GM12801 (cell line): ENCODE measurements around the gene CDH6.

Experiments used
- TF ChIP-seq, protein P1 (sequence below): IDR thresholded peaks from one replicate; pipeline ENCODE4 v1.5.1; 2011; ENCODE audit warnings: control low read depth; ENCODE audit not compliant: insufficient read length; ENCODE audit errors: extremely low read depth

The CDH6 gene

DNA sequence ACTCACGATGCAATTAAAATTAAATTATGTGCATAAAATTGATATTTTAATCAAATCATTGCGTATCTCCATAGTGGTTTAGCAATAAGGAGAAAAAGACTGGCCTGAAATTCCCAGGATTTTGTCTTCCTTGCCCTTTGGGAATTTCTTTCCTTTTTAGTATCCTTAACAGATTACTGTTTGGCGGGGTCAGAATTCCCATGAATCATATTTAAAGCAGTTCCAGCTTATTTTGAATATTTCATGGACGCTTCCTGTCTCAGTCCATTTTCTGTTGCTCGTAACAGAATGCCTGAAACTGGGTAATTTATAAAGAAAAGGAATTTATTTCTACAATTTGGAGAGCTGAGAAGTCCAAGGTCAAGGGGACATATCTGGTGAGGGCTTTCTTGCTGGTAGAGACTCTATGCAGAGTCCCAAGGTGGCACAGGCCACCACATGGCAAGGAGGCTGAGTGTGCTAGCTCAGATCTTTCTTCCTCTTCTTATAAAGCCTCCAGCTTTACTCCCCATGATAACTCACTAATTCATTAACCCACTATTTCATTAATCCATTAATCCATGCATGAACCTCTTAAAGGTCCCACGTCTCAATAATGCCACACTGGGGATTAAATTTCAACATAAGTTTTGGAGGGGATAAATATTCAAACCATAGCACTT, 37.8 kb downstream of the CDH6 start:
- TF ChIP-seq, protein P1, sequence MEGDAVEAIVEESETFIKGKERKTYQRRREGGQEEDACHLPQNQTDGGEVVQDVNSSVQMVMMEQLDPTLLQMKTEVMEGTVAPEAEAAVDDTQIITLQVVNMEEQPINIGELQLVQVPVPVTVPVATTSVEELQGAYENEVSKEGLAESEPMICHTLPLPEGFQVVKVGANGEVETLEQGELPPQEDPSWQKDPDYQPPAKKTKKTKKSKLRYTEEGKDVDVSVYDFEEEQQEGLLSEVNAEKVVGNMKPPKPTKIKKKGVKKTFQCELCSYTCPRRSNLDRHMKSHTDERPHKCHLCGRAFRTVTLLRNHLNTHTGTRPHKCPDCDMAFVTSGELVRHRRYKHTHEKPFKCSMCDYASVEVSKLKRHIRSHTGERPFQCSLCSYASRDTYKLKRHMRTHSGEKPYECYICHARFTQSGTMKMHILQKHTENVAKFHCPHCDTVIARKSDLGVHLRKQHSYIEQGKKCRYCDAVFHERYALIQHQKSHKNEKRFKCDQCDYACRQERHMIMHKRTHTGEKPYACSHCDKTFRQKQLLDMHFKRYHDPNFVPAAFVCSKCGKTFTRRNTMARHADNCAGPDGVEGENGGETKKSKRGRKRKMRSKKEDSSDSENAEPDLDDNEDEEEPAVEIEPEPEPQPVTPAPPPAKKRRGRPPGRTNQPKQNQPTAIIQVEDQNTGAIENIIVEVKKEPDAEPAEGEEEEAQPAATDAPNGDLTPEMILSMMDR = no peak

DNA sequence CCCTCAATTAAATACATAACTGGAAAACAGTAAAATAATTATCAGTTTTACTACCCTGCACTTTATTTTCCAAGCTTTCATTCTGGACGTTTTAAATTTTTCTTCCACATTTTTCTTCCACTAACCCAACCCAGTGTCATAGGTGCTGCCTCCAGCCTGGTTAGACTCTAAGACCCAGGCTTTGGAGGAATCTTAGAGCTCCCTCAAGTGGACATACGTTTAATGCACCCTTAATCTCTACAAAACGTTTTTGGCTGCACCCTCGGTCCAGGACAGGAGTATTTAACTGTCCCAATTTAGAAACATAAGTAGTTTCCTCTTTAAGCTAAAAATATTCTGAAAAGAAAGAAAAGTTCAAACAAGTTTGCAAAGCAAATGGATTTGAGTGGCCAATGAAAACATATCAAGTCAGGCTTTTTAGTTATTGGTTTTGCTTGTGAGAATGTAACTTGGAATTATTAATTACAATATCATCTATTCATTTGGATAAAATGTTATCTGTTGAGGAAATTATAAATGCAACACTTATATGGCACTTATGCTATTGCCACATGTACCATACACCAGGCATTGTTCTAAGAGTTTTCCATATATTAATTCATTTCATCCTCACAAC, 38.9 kb downstream of the CDH6 start:
- TF ChIP-seq, protein P1 = no peak

DNA sequence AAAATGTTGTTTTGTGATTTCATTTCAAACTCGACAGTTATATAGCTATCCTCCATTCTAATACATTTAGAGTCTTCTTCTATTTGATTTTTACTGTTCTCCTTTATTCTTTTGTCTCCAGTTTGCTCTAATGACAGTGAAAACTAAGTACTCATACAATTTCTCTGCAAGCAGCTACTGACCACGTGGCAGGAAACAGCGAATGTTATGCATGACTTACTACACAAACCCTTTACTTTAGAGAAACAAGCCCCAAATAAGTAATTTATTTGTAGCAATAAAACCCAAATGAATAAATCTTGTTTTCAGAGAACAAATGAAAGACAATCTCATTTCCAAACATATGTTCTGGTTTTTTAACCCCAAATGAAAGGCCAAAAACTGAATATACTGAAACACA, 41.9 kb downstream of the CDH6 start:
- TF ChIP-seq, protein P1 = no peak

DNA sequence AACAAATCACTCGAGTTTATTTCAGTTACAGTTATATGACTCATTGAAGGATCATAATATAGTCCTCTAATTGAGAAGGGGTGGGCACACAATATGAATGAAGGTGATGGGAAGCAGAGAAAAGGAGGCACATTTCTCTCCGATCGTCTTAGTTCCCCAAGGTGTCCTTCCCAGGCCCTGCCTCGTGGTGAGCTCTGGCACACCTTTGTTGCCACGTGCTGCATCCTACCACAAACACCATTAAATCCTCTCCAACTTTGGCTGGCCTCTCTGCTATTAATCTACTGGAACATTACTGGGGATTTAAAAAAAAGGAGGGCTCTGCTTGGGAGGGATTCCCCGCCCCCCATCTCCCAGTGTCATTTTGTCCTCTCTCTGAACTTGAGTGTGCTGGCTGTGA, 42.9 kb downstream of the CDH6 start:
- TF ChIP-seq, protein P1 = no peak

DNA sequence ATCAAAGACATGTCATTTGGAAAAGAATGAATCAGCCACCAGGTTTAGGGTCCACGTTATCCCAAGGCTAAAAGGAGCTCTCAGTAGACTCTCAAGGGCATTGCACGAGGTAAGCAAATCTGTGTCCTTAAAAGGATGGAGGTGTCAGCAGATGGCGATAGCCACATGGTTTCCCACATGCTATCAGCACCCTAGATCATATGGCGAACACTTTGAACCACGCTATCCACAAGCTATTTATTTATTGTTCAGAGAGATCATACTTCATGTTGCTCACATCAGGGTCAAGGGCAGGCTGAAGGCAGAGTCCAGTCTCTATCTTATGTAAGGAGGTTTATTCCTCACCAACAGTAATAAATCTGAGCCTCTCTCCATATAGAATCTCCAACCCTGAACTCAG, 43.7 kb downstream of the CDH6 start:
- TF ChIP-seq, protein P1 = no peak

DNA sequence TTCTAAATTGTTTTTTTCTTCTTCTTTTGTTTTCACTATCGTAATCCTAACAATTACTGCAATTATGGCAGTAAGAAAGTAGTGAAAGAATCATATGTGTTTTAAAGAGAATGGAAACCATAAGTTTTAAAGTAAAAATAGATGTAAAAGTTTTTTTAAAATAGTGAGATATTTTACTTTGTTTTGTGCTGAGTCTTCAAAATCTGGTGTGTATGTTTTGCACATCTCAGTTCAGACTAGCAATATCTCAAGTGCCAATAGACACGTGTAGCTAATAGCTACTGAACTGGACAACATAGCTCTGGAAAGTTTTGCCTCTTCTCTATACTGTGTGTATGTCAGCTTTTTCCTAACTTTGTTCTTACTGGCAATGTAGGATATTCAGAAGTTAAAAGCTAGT, 45.0 kb downstream of the CDH6 start:
- TF ChIP-seq, protein P1 = no peak

DNA sequence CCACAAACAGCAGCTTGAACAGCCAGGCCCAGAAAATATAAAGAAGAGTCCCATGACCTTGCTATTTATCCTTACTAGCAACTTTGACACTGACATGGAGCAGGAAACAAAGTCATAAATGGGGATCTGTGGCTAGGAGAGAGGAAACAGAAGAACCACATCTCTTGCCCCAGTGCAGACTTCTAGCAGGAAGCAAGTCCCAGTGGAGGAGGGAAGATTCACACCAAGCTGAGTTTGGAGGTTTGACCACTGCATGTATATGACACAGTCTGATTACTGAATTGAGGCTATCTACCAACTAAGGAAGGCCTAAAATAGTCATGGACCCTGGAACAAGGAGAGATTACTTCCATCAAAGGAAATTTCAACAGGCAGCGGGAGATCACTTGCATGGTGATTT, 51.4 kb downstream of the CDH6 start:
- TF ChIP-seq, protein P1 = no peak
